Measurements from ENCODE around the gene PSME1.

The PSME1 gene

DNA sequence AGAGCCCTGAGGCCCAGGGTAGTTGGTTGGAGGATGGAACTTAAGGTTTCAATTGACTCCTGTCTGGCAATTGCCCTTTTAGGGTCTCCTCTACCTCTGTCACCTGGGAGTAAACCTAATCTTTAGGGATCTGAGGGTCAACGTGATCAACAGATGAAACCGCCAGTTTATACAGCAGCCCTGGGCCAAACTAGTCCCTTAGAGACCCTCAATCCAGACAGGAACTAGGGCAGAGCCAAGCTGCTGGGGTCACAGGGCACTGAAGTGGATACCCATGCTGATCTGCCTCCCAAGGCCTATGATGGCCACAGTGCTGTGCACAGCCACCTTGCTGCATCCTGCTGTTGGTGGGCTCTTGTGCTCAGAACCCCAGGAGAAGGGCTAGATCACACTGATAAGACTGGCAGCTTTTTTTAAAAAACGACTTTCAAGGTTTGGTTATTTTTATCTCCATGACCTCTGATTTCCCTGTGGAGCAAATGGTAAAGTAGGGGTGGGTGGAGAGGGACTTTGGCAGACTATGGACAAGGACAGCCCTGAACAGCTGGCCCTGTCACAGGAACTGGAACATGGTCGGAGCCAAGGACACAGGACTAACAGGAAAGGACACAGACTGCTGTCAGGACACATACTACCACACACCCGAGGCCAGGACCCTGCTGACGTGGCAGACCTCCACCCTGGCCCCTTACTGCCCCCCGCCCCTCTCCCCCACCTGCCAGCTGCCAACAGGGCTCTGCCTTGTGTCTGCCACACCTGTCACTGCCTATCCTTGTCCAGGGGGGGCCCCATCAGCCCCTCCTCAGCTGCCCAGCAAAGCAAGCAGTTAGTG, 5.1 kb upstream of the PSME1 start:
- DNase-seq, result no peak

DNA sequence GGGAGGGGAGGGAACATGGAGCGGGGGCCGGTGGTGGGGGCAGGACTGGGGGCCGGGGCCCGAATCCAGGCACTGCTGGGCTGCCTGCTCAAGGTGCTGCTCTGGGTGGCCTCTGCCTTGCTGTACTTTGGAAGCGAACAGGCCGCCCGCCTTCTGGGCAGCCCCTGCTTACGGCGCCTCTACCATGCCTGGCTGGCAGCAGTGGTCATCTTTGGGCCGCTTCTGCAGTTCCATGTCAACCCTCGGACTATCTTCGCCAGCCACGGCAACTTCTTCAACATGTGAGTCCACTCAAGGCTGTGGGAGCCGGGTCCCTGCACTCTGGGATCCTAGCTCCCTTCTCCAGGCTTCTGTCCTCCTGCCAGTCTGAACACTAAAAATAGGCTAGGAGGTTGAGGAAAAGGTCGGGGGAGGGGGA, 4.4 kb upstream of the PSME1 start:
- no peak for DNase-seq

DNA sequence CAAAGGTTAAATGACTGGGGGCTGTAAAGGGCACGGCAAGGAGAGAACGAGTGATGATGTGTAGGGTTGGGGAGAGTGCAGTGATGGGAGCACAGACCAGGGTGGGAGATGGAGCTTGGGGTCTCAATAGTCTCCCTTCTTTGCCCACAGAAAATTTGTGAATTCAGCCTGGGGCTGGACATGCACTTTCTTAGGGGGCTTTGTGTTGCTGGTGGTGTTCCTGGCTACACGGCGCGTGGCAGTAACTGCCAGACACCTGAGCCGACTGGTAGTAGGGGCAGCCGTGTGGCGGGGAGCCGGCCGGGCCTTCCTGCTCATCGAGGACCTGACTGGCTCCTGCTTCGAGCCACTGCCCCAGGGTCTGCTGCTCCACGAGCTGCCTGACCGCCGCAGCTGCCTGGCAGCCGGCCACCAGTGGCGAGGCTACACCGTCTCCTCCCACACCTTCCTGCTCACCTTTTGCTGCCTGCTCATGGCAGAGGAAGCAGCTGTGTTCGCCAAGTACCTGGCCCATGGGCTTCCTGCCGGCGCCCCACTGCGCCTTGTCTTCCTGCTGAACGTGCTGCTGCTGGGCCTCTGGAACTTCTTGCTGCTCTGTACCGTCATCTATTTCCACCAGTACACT, 3.8 kb upstream of the PSME1 start:
- peak; percentile 55 for DNase-seq

DNA sequence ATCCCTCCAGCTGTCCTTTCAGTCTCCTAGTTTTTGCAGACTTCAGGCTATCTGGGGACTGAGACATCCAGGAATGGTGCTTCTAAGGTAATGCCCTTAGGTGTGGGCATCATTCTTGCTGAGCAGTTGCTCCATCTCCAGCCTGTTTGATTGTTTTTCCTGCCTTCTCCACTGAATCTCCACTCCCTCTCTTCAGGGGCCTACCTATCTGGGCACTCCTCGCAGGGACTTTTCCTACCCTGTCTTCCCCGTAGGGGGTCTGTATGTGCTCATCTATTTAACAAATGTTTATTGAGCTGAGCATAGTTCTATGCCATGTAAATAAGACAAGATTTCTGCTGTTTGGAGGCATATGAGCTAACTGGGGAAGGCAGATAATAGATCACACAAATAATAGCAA, 3.0 kb upstream of the PSME1 start:
- no peak for DNase-seq

DNA sequence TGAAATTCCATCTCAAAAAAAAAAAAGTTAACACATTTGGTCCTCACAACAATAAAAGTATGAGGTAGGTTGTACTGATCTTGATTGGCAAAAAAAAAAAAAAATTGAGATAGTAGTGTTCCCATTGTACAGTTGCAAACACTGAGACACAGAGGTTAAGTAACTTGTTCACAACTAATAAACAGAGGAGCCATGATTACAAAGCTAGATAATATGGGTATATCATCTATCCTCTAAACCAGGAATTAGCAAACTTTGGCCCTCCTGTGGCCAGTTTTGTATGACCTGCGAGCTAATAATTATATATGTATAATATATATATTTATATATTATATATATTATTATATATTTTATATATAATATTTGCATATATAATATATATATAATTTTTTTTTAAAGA, 2.3 kb upstream of the PSME1 start:
- DNase-seq, result no peak

DNA sequence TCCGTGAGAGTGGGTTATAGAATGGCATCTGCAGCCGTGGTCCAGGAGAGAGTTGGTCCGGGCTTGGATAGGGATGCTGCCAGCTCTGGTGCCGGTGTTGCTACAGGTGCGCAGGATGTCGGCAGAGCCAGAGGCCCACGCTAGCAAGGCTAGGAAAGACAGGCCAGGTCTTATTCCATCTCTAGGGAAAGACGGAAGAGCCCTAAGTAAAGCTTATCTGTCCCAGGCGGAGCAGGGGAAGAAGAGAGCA, 485 bp upstream of the PSME1 start:
- DNase-seq, result no peak

DNA sequence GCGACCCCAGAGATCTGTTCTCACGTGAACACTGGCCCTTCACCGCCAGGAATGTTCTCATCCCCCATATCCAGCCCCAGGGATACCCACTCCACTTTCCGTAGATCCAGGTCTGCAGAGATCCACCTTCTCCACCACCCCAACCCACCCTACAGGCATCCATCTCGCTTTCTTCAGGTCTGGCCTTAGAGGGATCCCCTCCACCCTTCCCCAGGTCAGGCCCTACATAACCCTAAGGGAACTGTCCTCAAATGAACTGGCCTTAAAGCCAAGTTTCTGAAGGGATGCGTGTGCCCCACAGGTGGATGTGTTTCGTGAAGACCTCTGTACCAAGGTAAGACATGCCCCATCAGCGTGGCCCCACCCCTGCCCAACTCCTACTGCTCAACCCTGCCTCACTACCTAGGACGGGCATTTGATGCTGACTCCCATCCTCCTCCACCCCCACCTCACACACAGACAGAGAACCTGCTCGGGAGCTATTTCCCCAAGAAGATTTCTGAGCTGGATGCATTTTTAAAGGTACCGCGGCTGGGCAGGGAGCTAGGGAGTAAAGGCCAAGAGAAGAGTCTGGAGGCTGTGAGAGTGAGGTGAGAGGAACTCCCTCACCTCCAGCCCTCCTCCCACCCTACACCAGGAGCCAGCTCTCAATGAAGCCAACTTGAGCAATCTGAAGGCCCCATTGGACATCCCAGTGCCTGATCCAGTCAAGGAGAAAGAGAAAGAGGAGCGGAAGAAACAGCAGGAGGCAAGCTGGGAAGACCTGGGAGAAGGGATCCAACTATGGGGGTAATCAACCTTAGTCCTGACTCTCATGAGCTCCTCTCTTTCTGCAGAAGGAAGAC, 912 bp downstream of the PSME1 start:
- no peak for DNase-seq

DNA sequence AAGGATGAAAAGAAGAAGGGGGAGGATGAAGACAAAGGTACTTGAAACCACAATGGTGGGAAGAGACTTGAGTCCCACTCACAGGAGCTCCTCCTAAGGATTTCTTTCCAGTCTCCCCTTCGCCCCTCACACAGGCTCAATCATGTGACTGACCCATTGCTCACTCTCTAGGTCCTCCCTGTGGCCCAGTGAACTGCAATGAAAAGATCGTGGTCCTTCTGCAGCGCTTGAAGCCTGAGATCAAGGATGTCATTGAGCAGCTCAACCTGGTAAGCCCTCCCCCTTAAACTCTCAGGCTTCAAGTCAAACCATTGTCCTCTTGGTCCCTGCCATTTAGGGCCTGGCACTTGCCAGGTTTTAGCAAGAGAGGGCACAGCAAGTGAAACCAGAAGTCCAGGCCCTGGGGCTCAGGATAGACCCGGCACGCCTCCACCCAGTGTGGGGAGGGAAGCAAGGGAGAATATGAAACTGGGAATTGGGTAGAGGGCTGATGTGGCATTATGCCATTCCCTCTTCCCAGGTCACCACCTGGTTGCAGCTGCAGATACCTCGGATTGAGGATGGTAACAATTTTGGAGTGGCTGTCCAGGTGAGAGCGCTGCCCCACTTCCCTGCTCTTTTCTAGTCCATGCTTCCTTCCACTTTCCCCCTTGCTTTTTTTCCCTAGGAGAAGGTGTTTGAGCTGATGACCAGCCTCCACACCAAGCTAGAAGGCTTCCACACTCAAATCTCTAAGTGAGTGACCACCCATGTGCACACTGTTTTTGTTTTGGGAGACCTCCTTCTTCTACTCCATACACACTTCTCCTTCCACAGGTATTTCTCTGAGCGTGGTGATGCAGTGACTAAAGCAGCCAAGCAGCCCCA, 1.8 kb downstream of the PSME1 start:
- no peak for DNase-seq

DNA sequence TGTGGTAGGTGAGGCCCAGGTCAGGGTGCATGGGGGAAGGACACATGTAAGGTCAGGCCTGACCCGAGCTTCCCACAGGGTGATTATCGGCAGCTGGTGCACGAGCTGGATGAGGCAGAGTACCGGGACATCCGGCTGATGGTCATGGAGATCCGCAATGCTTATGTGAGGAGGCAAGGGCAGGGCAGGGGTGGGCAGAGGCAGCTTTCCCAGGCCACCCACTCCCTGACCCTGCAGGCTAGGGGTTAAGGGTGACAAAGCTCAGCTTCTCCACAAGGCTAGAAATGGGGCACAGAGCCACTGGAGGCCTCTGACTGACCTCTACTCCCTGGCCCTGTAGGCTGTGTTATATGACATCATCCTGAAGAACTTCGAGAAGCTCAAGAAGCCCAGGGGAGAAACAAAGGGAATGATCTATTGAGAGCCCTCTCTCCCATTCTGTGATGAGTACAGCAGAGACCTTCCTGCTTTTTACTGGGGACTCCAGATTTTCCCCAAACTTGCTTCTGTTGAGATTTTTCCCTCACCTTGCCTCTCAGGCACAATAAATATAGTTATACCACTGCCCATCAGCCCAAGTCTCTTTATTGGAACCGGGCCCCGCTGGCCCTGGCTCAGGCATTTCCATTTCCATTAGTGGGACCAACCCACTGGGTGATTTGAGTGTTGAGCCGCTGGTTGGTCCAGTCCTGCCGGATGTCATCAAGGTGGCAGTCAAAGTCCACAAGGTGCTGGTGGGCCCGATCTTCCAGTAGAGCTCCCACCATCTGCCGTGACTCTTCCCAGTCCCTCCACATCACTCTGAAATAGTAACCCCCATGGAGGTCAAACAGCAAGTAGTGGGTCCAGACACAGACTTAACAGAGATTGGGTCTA, 2.6 kb downstream of the PSME1 start:
- no peak for DNase-seq

DNA sequence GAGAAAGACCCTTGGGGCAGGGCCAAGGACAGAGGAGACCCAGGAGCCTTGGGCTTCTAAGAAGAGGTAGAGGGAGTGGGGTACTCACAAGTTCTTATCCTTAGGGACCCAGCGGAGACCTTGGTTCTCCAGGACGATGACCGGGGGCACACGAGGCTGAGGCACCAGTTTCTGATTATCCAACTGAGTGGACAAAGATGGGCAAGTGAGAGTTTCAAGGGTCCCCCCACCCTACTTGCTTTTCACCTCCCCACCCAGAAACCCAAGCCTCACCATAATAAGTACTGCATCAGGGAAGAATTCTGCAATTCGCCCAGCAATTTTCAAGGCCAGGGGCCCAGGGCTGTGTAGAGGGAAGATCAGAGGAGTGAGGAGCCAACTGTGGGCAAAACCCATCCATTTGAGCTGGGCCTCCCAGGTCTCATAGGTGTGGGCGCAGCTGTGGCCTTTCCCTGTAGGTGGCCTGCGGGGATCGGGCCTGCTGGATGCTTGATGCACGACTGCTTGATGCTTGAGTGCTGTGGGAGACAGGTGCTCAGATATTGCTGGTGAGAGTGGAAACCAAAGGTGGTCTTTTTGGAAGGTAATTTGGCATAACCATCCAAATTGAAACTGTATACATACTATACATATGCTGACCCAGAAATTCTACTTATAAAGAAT, 3.4 kb downstream of the PSME1 start:
- DNase-seq, result no peak

DNA sequence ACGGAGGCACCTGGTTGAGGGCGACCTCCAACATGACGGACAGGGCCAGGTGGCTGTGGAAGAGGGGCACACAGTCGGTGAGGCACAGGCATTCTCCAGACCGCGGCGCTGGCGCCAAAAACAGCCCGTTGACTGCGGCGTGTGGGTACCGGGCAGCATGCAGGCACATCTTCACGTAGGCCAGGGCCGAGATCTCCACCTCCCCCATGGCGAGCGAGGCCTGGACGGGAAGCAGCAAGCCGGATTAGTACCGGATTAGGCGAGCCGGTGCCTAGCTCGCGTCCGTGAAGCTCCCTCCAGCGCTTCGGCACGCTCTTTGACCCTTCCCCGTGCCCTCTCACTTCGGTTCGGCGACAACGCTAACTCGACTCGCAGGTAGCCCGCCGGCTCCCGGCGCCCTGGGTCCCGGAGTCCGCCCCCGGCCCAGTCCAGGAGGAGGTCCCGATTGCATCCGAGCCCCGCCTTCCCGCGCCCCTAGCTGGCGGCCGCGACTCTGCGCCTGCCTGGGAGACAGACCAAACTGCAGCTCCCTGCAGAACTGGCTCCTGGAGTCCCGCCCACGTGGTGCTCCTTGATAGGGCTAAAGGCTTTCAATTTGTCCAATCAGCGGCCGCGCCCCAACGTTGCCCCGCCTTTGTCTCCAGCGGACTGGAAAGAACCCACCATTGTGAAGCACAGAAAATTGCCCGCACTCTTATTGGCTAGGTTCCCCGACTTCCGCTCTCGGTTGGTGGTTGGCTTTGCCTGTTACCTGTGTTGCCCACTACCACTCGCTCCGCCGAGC, 5.3 kb downstream of the PSME1 start, which contains the start of gene EMC9:
Gene EMC9 (minus strand): TSS at position 495 of the 784 bp plus-strand sequence. CDS start 287 bp downstream, at position 208.
- peak; percentile 100 for DNase-seq

DNA sequence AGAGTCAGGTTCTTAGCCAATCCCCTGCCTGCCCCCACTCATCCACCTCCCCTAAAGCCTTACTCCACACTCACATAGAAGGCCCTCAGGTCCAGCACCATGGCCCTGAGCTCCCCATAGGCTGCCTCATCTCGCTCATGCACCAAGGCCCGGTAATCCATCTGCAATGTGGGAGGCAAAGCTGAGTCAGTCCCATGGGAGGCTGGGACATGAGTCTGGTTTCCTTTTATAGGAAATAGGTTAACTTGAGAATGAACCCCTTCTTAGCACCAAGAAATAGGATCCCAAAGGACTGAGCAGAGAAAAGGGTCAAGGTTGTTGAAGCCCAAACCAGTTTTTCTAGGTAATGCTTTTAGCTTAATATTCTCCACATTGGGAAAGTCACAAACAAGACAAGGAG, 7.5 kb downstream of the PSME1 start:
- no peak for DNase-seq

DNA sequence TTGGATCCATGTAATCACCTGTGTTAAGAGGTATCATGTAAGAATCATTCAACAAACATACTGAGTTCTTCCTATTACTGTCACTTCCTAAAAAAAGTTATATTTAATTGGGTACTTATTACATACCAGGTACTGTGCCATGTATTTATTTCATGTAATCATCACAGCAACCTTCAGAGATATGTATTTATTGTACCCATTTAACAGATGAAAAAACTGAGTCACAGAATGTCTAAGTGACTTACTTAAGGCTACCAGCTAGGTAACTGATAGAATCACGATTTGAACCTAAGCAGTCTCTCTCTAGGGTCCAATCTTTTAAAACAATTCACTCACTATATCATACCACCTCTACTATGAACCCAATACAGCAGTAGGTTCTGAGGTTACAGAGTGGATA, 8.5 kb downstream of the PSME1 start:
- DNase-seq, result no peak

DNA sequence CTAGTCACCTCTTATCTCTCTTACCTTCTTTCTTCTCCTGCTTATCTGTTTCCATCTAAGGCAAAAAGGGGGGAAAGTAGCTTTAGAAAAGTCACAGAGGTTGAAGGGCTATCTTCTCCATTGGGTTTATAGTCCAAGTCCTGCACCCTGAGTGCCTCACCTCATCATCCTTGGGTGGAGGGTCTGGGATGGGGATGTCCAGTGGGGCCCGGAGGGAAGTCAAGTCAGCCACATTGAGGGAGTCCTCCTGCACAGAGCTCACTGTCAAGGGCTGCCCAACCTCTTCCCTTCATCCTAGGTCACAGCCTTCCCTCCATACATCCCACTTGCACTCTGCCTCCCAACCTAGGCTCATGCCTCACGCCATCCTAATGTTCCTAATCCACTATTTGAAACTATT, 9.2 kb downstream of the PSME1 start:
- no peak for DNase-seq

DNA sequence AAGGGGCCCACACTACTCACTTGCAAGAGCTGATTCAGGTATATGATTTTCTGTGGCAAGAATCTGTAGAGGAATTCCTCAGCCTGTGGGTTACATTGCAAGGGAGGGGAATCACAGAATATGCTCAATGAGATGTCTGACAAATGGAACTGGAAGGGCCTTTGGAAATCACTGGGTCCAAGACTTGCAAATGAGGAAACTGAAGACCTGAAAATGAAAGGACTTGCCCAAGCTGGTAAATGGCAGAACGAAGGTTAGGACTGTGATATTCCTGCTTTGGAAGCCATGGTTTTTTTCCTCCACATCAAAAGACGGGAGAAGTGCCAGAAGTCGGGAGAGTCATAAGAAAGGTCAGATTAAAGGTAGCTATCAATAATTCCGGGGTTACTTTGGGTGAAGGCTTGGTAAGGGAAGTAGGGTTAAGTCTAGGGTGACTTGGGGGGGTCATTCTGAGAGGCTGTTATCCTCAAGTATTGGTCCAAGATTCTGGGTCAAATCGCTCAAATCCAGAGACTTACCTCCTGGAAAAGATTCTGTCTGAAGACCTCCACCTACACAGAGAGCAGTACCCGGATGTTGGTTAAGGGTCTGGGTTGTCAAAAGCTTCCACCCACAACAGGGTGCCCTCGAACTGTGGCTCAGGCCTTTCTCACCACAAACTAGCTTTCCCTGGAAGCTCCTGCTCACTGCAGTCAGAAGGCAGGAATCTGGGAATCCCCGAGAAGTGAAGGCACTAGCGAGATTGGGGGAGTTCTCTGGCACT, 9.9 kb downstream of the PSME1 start:
- DNase-seq, result peak; percentile 29

DNA sequence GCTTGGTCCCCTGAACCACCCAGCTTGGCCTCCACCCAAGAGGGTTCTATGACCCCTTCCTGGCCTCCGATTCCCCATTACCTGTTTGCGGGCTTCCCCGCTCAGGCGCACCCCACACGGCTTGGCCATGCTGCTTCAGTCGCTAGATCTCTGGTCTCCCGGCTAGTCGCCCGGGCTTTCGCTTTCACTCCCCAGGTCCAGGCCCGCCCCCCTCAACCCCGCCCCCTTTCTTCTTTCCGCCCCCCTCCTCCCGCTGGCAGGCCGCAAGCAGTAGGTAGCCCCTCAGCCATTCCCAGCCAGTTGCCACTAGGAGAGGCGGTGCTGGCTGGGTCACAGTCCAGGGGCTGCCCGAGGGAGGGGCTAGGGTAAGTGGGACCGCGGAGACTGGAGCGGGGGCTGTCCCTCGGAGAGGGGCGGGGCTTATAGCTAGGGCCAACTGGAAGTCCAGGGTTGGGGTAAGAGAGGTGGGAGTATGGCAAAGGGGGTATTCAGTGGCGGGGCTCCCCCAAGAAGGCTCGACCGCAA, 10.5 kb downstream of the PSME1 start, which contains the start of gene PSME2:
Gene PSME2 (minus strand): TSS at position 158 of the 525 bp plus-strand sequence. CDS start 29 bp downstream, at position 129.
- DNase-seq, result peak; percentile 98

DNA sequence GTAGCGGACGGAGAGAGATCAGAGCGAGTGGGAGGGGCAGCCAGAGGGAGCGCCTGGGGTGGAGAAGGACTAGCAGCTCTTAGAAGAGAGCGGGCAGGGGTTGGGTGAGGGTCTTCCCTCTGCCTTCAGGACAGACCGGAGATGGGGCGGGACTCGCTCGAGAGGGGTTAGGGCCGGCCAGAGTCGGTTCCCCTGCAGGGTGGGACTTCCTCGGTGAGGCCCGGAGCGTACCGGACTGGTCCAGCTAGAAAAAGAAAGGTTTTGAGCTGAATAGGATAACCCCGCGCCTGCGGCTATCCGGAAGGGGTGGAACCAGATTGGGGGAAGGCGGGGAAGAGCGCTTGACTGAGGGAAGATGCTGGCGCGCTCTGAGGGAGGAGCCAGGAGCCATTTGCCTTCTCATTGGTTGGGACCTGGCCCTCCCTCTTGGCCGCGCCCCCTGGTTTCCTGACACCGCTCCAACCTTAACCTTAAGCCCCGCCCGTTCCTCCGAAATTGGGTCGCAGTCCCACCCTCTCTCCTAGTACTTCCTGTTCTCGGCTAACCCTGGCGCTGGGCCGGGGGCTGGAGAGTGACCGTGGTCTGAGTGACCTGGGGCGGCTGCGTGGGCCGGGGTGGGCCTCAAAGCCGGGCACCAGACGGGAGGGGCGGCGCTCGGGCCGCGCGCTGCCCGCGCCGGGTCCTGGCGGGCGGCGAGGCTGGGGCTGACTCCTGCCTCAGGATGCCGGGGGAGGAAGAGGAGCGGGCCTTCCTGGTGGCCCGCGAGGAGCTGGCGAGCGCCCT, 11.2 kb downstream of the PSME1 start, which contains the start of gene RNF31:
Gene RNF31 (plus strand): TSS at position 521 of the 783 bp plus-strand sequence. CDS start 201 bp downstream, at position 722.
- DNase-seq, result peak; percentile 99

DNA sequence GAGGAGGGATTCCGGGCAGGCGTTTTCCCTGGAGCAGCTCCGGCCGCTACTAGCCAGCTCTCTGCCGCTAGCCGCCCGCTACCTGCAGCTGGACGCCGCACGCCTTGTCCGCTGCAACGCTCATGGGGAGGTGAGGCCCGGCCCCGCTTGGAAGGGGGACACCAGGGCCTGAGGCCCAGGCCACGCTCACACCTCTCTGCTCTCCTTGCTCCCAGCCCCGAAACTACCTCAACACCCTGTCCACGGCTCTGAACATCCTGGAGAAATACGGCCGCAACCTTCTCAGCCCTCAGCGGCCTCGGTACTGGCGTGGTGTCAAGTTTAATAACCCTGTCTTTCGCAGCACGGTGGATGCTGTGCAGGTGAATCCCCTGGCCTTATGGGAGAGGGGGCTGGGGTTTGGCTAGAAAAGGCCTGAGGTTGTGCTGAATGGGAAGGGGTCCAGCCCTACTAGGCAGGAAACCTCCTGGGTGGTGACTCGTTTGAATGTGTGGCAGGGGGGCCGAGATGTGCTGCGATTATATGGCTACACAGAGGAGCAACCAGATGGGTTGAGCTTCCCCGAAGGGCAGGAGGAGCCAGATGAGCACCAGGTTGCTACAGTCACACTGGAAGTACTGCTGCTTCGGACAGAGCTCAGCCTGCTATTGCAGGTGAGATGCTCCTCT, 11.9 kb downstream of the PSME1 start:
- no peak for DNase-seq
